IMR-90 (cell line): Measurements from ENCODE around the gene AFF2. TPM values are rescaled to one million over a fixed set of nuclear protein-coding genes. Genes with fewer than 3 reads are reported as not detected.

Source experiments
- ATAC-seq: fragments of 200-7000 bp; cut with Tn5 transposase; 2 replicates; pipeline ENCODE4 v1.9.1; 2020; ENCODE audit warnings: low read depth, mild to moderate bottlenecking, moderate library complexity
- BruUV-seq: library from RNA; stranded (reverse); fragments of 400-500 nt; replicated peaks from 2 replicates; lab custom pipeline; 2021; lab: Mats Ljungman, UMichigan
- CTCF ChIA-PET: fragments of 300-600 bp; formaldehyde crosslinking; extraction: SDS; loops from one replicate; lab custom pipeline; 2021; ENCODE audit warnings: antibody characterized with exemption; lab: Yijun Ruan, JAX
- POLR2A ChIA-PET: fragments of 300-600 bp; sonication (Branson Sonifier 250); formaldehyde crosslinking; loops from one replicate; lab custom pipeline; 2022; ENCODE audit warnings: antibody characterized with exemption; ENCODE audit not compliant: unreplicated experiment; lab: Charles Lee
- DNase-seq: peaks from one replicate; pipeline ENCODE4 v3.0.0; 2013
- H2AFZ ChIP-seq: replicated peaks from 2 replicates; pipeline ENCODE3; 2013; ENCODE audit warnings: low read length, mild to moderate bottlenecking; ENCODE audit not compliant: poor library complexity
- H2AK5ac ChIP-seq: 2 replicates; pipeline ENCODE4 v1.6.1; 2013; ENCODE audit warnings: low read depth, low read length, inconsistent platforms
- H2AK9ac ChIP-seq: replicated peaks from 2 replicates; pipeline ENCODE3; 2013; ENCODE audit warnings: mild to moderate bottlenecking, low read depth, low read length, moderate library complexity; ENCODE audit not compliant: poor library complexity
- H2BK120ac ChIP-seq: 2 replicates; pipeline ENCODE4 v1.6.1; 2013; ENCODE audit warnings: low read depth, low read length, inconsistent platforms
- H2BK15ac ChIP-seq: 3 replicates; pipeline ENCODE4 v1.6.1; 2013; ENCODE audit warnings: low read depth, low read length, inconsistent platforms
- H2BK20ac ChIP-seq: 2 replicates; pipeline ENCODE4 v1.6.1; 2013; ENCODE audit warnings: low read depth, mild to moderate bottlenecking, inconsistent platforms, low read length, moderate library complexity
- H2BK5ac ChIP-seq: 2 replicates; pipeline ENCODE4 v1.6.1; 2013; ENCODE audit warnings: mild to moderate bottlenecking, low read depth, low read length, inconsistent platforms; ENCODE audit not compliant: poor library complexity, severe bottlenecking
- H3K14ac ChIP-seq: replicated peaks from 2 replicates; pipeline ENCODE4 v1.6.1; 2013; ENCODE audit warnings: low read depth, low read length, inconsistent platforms
- H3K18ac ChIP-seq: 2 replicates; pipeline ENCODE4 v1.6.1; 2013; ENCODE audit warnings: low read depth, low read length, control low read depth
- H3K23ac ChIP-seq: 2 replicates; pipeline ENCODE4 v1.6.1; 2013; ENCODE audit warnings: low read depth, low read length, inconsistent platforms
- H3K27ac ChIP-seq: 2 replicates; pipeline ENCODE4 v1.5.1; 2013; ENCODE audit warnings: mild to moderate bottlenecking, control low read depth, low read length; ENCODE audit not compliant: insufficient read depth
- H3K27me3 ChIP-seq: 2 replicates; pipeline ENCODE4 v1.6.1; 2013; ENCODE audit warnings: low read length; ENCODE audit not compliant: control insufficient read depth, insufficient read depth
- H3K36me3 ChIP-seq: 2 replicates; pipeline ENCODE4 v1.6.1; 2013; ENCODE audit warnings: low read length, mixed read lengths; ENCODE audit not compliant: control insufficient read depth, insufficient read depth
- H3K4ac ChIP-seq: 2 replicates; pipeline ENCODE4 v1.6.1; 2013; ENCODE audit warnings: low read depth, low read length, inconsistent platforms
- H3K4me1 ChIP-seq: 2 replicates; pipeline ENCODE4 v1.6.1; 2013; ENCODE audit warnings: low read length, mixed read lengths; ENCODE audit not compliant: control insufficient read depth, insufficient read depth
- H3K4me2 ChIP-seq: 2 replicates; pipeline ENCODE4 v1.6.1; 2013; ENCODE audit warnings: low read depth, mild to moderate bottlenecking, control low read depth, low read length, moderate library complexity
- H3K4me3 ChIP-seq: 2 replicates; pipeline ENCODE4 v1.5.1; 2013; ENCODE audit warnings: low read depth, mild to moderate bottlenecking, control low read depth, low read length, moderate library complexity; ENCODE audit not compliant: insufficient read depth
- H3K56ac ChIP-seq: 2 replicates; pipeline ENCODE4 v1.6.1; 2013; ENCODE audit warnings: low read length, inconsistent platforms; ENCODE audit not compliant: insufficient read depth; ENCODE audit errors: extremely low read depth
- H3K79me1 ChIP-seq, 2 experiments: 2 replicates each; pipeline ENCODE4 v1.6.1; 2013; ENCODE audit warnings: low read length in 2 of 2, inconsistent platforms in 1 of 2, low read depth in 1 of 2
- H3K9ac ChIP-seq: 2 replicates; pipeline ENCODE4 v1.6.1; 2013; ENCODE audit warnings: low read depth, low read length, control low read depth
- H3K9me1 ChIP-seq: 2 replicates; pipeline ENCODE4 v1.6.1; 2013; ENCODE audit warnings: low read length, inconsistent platforms; ENCODE audit not compliant: insufficient read depth
- H3K9me3 ChIP-seq: 2 replicates; pipeline ENCODE4 v1.6.1; 2013; ENCODE audit warnings: low read length; ENCODE audit not compliant: control insufficient read depth, insufficient read depth
- H4K20me1 ChIP-seq: 2 replicates; pipeline ENCODE4 v1.6.1; 2013; ENCODE audit warnings: low read length, inconsistent platforms; ENCODE audit not compliant: insufficient read depth
- H4K5ac ChIP-seq: 2 replicates; pipeline ENCODE4 v1.6.1; 2013; ENCODE audit warnings: mild to moderate bottlenecking, low read depth, low read length, control low read depth
- H4K8ac ChIP-seq, 2 experiments: 2 replicates each; pipeline ENCODE4 v1.6.1; 2013; ENCODE audit warnings: low read depth in 2 of 2, low read length in 2 of 2, control low read depth in 1 of 2, inconsistent platforms in 1 of 2
- H4K91ac ChIP-seq: 2 replicates; pipeline ENCODE4 v1.6.1; 2013; ENCODE audit warnings: low read depth, low read length, inconsistent platforms; ENCODE audit not compliant: insufficient read depth
- CHD1 ChIP-seq: IDR thresholded peaks from 2 replicates; pipeline ENCODE4 v1.6.1; 2012; ENCODE audit warnings: low read depth, low read length, improper control_type of control experiment
- CTCF ChIP-seq: conservative IDR thresholded peaks from 2 replicates; pipeline ENCODE4 v1.5.1; 2012; ENCODE audit warnings: mild to moderate bottlenecking, low read depth, low read length, improper control_type of control experiment
- ELK1 ChIP-seq: fragments of 150-350 bp; IDR thresholded peaks from 2 replicates; pipeline ENCODE4 v1.6.1; 2016; ENCODE audit warnings: low read depth, mild to moderate bottlenecking, low read length, moderate library complexity, borderline replicate concordance
- MAZ ChIP-seq: IDR thresholded peaks from 2 replicates; pipeline ENCODE4 v1.6.1; 2012; ENCODE audit warnings: low read depth, mild to moderate bottlenecking, low read length, improper control_type of control experiment, moderate library complexity, borderline replicate concordance
- MXI1 ChIP-seq: IDR thresholded peaks from 2 replicates; pipeline ENCODE4 v1.6.1; 2012; ENCODE audit warnings: low read depth, mild to moderate bottlenecking, low read length, moderate library complexity, borderline replicate concordance
- NFE2L2 ChIP-seq: fragments of 150-350 bp; IDR thresholded peaks from 2 replicates; pipeline ENCODE4 v1.6.1; 2016; ENCODE audit warnings: low read depth, mild to moderate bottlenecking, low read length
- POLR2A ChIP-seq: IDR thresholded peaks from 2 replicates; pipeline ENCODE4 v1.6.1; 2012; ENCODE audit warnings: mild to moderate bottlenecking, low read depth, low read length
- RAD21 ChIP-seq: IDR thresholded peaks from 2 replicates; pipeline ENCODE4 v1.6.1; 2012; ENCODE audit warnings: low read length, improper control_type of control experiment
- RCOR1 ChIP-seq: IDR thresholded peaks from 2 replicates; pipeline ENCODE4 v1.6.1; 2012; ENCODE audit warnings: mild to moderate bottlenecking, low read length, improper control_type of control experiment; ENCODE audit not compliant: insufficient replicate concordance
- RFX5 ChIP-seq: IDR thresholded peaks from 2 replicates; pipeline ENCODE4 v1.8.0; 2012; ENCODE audit warnings: low read depth, mild to moderate bottlenecking, low read length, moderate library complexity
- SMC3 ChIP-seq: fragments of 150-350 bp; IDR thresholded peaks from 2 replicates; pipeline ENCODE4 v1.6.1; 2016; ENCODE audit warnings: low read depth, mild to moderate bottlenecking, antibody characterized with exemption, low read length, moderate library complexity
- USF2 ChIP-seq: fragments of 150-350 bp; IDR thresholded peaks from 2 replicates; pipeline ENCODE4 v1.6.1; 2017; ENCODE audit warnings: mild to moderate bottlenecking, antibody characterized with exemption, low read length, low read depth
- WGBS, 2 experiments: methylation state at CpG; one replicate each; pipeline versions ENCODE4 v1.1.5 to v1.1.7; 2013; ENCODE audit warnings: missing lambda C conversion rate in 2 of 2; ENCODE audit not compliant: insufficient read length in 1 of 2; ENCODE audit errors: extremely low coverage in 2 of 2; 5-methylcytosine and 5-hydroxymethylcytosine counted together
- dilution Hi-C: fragments of 300-500 bp; cut with HindIII; formaldehyde crosslinking; loops from one replicate; pipeline ENCODE4 v1.14.3; 2018; ENCODE audit warnings: low sequenced_read_pairs; ENCODE audit not compliant: unreplicated experiment
- in situ Hi-C: fragments of 300-500 bp; cut with MboI; formaldehyde crosslinking; loops from 3 replicates; pipeline ENCODE4 v1.14.3; 2019; ENCODE audit warnings: low sequenced_read_pairs, inconsistent platforms, mixed read lengths
- intact Hi-C: fragments of 100-400 bp; cut with micrococcal nuclease; formaldehyde crosslinking; loops from 2 replicates; pipeline ENCODE4 v1.10.0; 2022
- polyA plus RNA-seq, 3 experiments: library from polyadenylated mRNA; depleted of rRNA; stranded (reverse); fragments of >200 nt; gene quantifications; 2 replicates each; pipeline ENCODE4 v1.2.3, GENCODE V29; 2012; ENCODE audit warnings: low replicate concordance in 1 of 3
- total RNA-seq: library from RNA; depleted of rRNA; stranded (reverse); fragments of >200 nt; gene quantifications from 2 replicates; pipeline ENCODE4 v1.2.3, GENCODE V29; 2012

Gene AFF2
- total and polyA plus RNA-seq, 2 of the 4 experiments (the other 2 are of a cell fraction), result 0.15 to 0.72 TPM

- Histone ChIP-seq H3K4me1 (no peaks in the 10 kb centered on the region), H4K8ac (no peak overlapping the region), H2BK20ac (no peak overlapping the region), H3K9me1 (no peaks in the 10 kb centered on the region), H3K4ac (no peak overlapping the region), H3K9me3 (no peaks in the 10 kb centered on the region; the same call in 1 of the 2 replicates), H3K27ac (no peak overlapping the region), H4K20me1 (no peaks in the 10 kb centered on the region), H3K18ac (no peak overlapping the region), H4K91ac (no peak overlapping the region), H2AK5ac (no peak overlapping the region), H3K4me2 (no peak overlapping the region), H2AFZ (no peak overlapping the region), H3K79me1 (no peaks in the 10 kb centered on the region), H2BK120ac (no peak overlapping the region), H3K27me3 (no peaks in the 10 kb centered on the region), H2AK9ac (no peak overlapping the region), H3K36me3 (no peaks in the 10 kb centered on the region), H3K23ac (no peak overlapping the region), H4K5ac (no peak overlapping the region), H3K14ac (no peak overlapping the region), H3K9ac (no peak overlapping the region), H3K56ac (no peak overlapping the region), H2BK15ac (no peak overlapping the region), H2BK5ac (no peak overlapping the region), H3K4me3 (no peak overlapping the region)
- 85% methylated on average over 4 of the region's 17 CpGs; no CpG with 5 or more reads in 1 of the 2 experiments for WGBS, 2 experiments
- ATAC-seq (no peak), DNase-seq (no peak)
- TF ChIP-seq POLR2A (no peak), CTCF (no peak), MXI1 (no peak), NFE2L2 (no peak), MAZ (no peak), RAD21 (no peak), CHD1 (no peak), SMC3 (no peak), RCOR1 (no peak), ELK1 (no peak), RFX5 (no peak), USF2 (no peak)
- ChIA-PET POLR2A (no interaction called here), CTCF (no interaction called here)
- intact Hi-C loops, result no loop called here
- no TSS peak for BruUV-seq
- dilution Hi-C loops, result no loop called here
- in situ Hi-C loops, result no loop called here
These were observed 305.9 kb downstream of the AFF2 start for GRCh38 chrX:148806145-148806870.
